ENCODE results near the gene LDLRAD3.

DNA sequence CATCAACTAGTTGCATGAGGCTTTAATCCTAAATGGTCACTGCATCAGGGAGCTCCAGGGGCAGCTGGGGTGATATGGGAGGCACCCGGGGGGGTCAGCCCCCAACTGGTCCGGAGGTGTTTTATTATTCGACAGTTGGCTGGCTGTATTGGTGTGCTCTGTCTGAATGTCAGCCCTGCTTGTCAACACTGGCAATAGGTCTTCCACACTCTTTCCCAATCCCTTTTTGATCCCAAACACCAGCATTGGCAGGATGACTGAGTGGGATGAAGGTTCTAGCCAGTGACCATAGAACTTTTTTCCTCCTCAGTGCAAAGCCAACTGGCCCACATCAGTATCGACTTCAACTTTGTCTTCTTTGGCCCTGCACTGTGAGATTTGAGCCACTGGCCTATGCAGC lies 8.9 kb upstream of the LDLRAD3 start:
- TF ChIP-seq EZH2phosphoT487 (IDR thresholded peaks at IDR 0.05; ENCODE audit: low read depth) = no peak
- TF ChIP-seq, protein P1, sequence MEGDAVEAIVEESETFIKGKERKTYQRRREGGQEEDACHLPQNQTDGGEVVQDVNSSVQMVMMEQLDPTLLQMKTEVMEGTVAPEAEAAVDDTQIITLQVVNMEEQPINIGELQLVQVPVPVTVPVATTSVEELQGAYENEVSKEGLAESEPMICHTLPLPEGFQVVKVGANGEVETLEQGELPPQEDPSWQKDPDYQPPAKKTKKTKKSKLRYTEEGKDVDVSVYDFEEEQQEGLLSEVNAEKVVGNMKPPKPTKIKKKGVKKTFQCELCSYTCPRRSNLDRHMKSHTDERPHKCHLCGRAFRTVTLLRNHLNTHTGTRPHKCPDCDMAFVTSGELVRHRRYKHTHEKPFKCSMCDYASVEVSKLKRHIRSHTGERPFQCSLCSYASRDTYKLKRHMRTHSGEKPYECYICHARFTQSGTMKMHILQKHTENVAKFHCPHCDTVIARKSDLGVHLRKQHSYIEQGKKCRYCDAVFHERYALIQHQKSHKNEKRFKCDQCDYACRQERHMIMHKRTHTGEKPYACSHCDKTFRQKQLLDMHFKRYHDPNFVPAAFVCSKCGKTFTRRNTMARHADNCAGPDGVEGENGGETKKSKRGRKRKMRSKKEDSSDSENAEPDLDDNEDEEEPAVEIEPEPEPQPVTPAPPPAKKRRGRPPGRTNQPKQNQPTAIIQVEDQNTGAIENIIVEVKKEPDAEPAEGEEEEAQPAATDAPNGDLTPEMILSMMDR (IDR thresholded peaks at IDR 0.05; ENCODE audit: low read depth, low read length) = no peak
